ENCODE measurements around the gene RGS6. TPM values are rescaled to one million over a fixed set of nuclear protein-coding genes. Genes with fewer than 3 reads are reported as not detected.

Gene RGS6
- total and polyA plus RNA-seq, 2 of the 4 experiments (the other 2 are of a cell fraction): not detected

GRCh38 chr14:72215080-72215479 lies 282.9 kb downstream of the RGS6 start:
- Histone ChIP-seq H3K4ac (ENCODE audit: low read depth, low read length) (no peak overlapping the region), H2BK5ac (ENCODE audit: low read depth, low read length, poor library complexity, severe bottlenecking) (no peak overlapping the region), H2AK5ac (ENCODE audit: low read depth, low read length) (no peak overlapping the region), H4K8ac (ENCODE audit: low read depth in 2 of 2, low read length in 2 of 2) (no peak overlapping the region), H3K4me1 (ENCODE audit: control insufficient read depth, insufficient read depth, low read length) (no peaks in the 10 kb centered on the region), H3K27ac (ENCODE audit: insufficient read depth, low read length) (no peak overlapping the region), H3K27me3 (ENCODE audit: control insufficient read depth, insufficient read depth, low read length) (no peaks in the 10 kb centered on the region), H4K5ac (ENCODE audit: low read depth, low read length) (no peak overlapping the region), H3K4me2 (ENCODE audit: low read depth, low read length) (no peak overlapping the region), H3K56ac (ENCODE audit: extremely low read depth, insufficient read depth, low read length) (no peak overlapping the region), H3K14ac (replicated peaks; ENCODE audit: low read depth, low read length) (no peak overlapping the region), H3K18ac (ENCODE audit: low read depth, low read length) (no peak overlapping the region), H4K20me1 (ENCODE audit: insufficient read depth, low read length) (no peaks in the 10 kb centered on the region), H3K9ac (ENCODE audit: low read depth, low read length) (no peak overlapping the region), H3K4me3 (ENCODE audit: insufficient read depth, low read depth, low read length) (no peak overlapping the region), H2BK15ac (ENCODE audit: low read depth, low read length) (no peak overlapping the region), H4K91ac (ENCODE audit: insufficient read depth, low read depth, low read length) (no peak overlapping the region), H2BK120ac (ENCODE audit: low read depth, low read length) (no peak overlapping the region), H2AK9ac (replicated peaks; ENCODE audit: low read depth, low read length, poor library complexity) (no peak overlapping the region), H3K36me3 (ENCODE audit: control insufficient read depth, insufficient read depth, low read length) (no peaks in the 10 kb centered on the region), H3K9me3 (ENCODE audit: control insufficient read depth, insufficient read depth, low read length) (no peaks in the 10 kb centered on the region), H3K9me1 (ENCODE audit: insufficient read depth, low read length) (no peaks in the 10 kb centered on the region), H2BK20ac (ENCODE audit: low read depth, low read length) (no peak overlapping the region), H3K23ac (ENCODE audit: low read depth, low read length) (no peak overlapping the region), H2AFZ (replicated peaks; ENCODE audit: low read length, poor library complexity) (no peak overlapping the region), H3K79me1 (ENCODE audit: low read depth in 1 of 2, low read length in 2 of 2) (no peaks in the 10 kb centered on the region)
- intact Hi-C loops (cut with micrococcal nuclease) (no loop called here), dilution Hi-C loops (cut with HindIII; ENCODE audit: low sequenced_read_pairs, unreplicated experiment) (no loop called here), in situ Hi-C loops (cut with MboI; ENCODE audit: low sequenced_read_pairs) (no loop called here)
- no CpG with 5 or more reads among the region's 2 CpGs for WGBS, 2 experiments (ENCODE audit: extremely low coverage in 2 of 2, insufficient read length in 1 of 2)
- ATAC-seq (ENCODE audit: low read depth) (no peak), DNase-seq (no peak)
- POLR2A ChIA-PET (ENCODE audit: unreplicated experiment): no interaction called here
- no peak for TF ChIP-seq MXI1 (IDR thresholded peaks at IDR 0.05; ENCODE audit: borderline replicate concordance, low read depth, low read length)
- TF ChIP-seq RAD21 (IDR thresholded peaks at IDR 0.05; ENCODE audit: low read length): no peak
- TF ChIP-seq RFX5 (IDR thresholded peaks at IDR 0.05; ENCODE audit: low read depth, low read length): no peak
- TF ChIP-seq USF2 (IDR thresholded peaks at IDR 0.05; ENCODE audit: low read depth, low read length): no peak
- TF ChIP-seq BHLHE40 (IDR thresholded peaks at IDR 0.05; ENCODE audit: low read depth, low read length): no peak
- TF ChIP-seq ELK1 (IDR thresholded peaks at IDR 0.05; ENCODE audit: borderline replicate concordance, low read depth, low read length): no peak
- no peak for TF ChIP-seq NFE2L2 (IDR thresholded peaks at IDR 0.05; ENCODE audit: low read depth, low read length)
- TF ChIP-seq FOS (IDR thresholded peaks at IDR 0.05; ENCODE audit: low read depth, low read length): no peak
- TF ChIP-seq CTCF (conservative IDR thresholded peaks at IDR 0.05; ENCODE audit: low read depth, low read length): no peak
- TF ChIP-seq SMC3 (IDR thresholded peaks at IDR 0.05; ENCODE audit: low read depth, low read length): no peak
- no peak for TF ChIP-seq CEBPB (IDR thresholded peaks at IDR 0.05; ENCODE audit: low read depth, low read length)
- no peak for TF ChIP-seq MAFK (IDR thresholded peaks at IDR 0.05; ENCODE audit: low read depth, low read length)
- TF ChIP-seq CHD1 (IDR thresholded peaks at IDR 0.05; ENCODE audit: low read depth, low read length): no peak
- no peak for TF ChIP-seq MAZ (IDR thresholded peaks at IDR 0.05; ENCODE audit: borderline replicate concordance, low read depth, low read length)
- TF ChIP-seq RCOR1 (IDR thresholded peaks at IDR 0.05; ENCODE audit: insufficient replicate concordance, low read length): no peak
- no peak for TF ChIP-seq POLR2A (IDR thresholded peaks at IDR 0.05; ENCODE audit: low read depth, low read length)
- CTCF ChIA-PET: no interaction called here
- no TSS peak for BruUV-seq (replicated peaks)
